ENCODE data around the gene EHD4.

EHD4 gene

DNA sequence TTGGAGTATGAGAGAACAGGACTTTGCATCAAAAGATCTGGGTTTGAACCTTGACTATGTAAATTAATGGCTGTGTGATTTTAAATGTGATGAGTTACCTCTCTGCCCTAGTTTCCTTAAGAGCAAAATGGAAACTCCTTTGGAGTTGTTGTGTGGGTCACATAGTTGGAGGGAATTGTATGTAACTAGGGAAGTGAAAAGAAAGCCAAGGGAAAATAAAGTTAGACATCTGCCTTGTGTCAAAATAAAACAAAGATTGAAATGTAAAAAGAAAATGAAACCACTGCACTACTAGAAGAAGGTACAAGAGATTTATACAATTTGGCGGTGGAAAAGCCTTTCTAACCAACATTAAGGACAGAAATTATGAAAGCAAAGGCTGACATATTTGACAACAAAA is 1.7 kb upstream of the EHD4 start:
- Mint-ChIP-seq H3K36me3 (ENCODE audit: low read depth) (no peaks in the 10 kb centered on the region), H3K4me1 (peaks cover 21% of the 10 kb centered on the region), H3K27me3 (ENCODE audit: low read depth, poor library complexity) (peaks cover 27% of the 10 kb centered on the region), H3K27ac (no peak overlapping the region), H3K9me3 (no peaks in the 10 kb centered on the region), H3K4me3 (no peak overlapping the region)
- no peak for DNase-seq
- TF ChIP-seq, protein P1, sequence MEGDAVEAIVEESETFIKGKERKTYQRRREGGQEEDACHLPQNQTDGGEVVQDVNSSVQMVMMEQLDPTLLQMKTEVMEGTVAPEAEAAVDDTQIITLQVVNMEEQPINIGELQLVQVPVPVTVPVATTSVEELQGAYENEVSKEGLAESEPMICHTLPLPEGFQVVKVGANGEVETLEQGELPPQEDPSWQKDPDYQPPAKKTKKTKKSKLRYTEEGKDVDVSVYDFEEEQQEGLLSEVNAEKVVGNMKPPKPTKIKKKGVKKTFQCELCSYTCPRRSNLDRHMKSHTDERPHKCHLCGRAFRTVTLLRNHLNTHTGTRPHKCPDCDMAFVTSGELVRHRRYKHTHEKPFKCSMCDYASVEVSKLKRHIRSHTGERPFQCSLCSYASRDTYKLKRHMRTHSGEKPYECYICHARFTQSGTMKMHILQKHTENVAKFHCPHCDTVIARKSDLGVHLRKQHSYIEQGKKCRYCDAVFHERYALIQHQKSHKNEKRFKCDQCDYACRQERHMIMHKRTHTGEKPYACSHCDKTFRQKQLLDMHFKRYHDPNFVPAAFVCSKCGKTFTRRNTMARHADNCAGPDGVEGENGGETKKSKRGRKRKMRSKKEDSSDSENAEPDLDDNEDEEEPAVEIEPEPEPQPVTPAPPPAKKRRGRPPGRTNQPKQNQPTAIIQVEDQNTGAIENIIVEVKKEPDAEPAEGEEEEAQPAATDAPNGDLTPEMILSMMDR (IDR thresholded peaks at IDR 0.05) = no peak

DNA sequence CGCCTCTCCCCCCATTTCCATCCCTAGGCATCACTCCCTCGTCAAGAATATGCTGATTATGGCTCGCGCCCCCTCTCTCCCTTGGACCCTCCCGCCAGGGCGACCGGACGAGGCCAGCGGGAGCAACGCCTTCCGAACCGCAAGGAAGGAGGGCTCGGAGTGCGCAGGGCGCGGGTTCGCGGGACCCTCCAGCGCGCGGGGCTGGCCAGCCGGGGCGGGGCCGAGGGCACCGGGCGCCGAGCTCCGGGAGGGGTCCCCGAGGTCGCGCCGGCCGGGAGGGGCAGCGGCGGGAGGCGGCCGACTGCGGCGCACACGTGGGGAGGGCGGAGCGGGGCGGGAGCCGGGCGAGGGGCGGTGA is 483 bp downstream of the EHD4 start:
- Mint-ChIP-seq H3K27me3 (ENCODE audit: low read depth, poor library complexity) (peaks cover 25% of the 10 kb centered on the region), H3K27ac (no peak overlapping the region), H3K4me1 (peaks cover 24% of the 10 kb centered on the region), H3K9me3 (no peaks in the 10 kb centered on the region), H3K36me3 (ENCODE audit: low read depth) (no peaks in the 10 kb centered on the region), H3K4me3 (peak overlapping the region; percentile 89)
- TF ChIP-seq, protein P1 (IDR thresholded peaks at IDR 0.05) = no peak
- peak; percentile 62 for DNase-seq

DNA sequence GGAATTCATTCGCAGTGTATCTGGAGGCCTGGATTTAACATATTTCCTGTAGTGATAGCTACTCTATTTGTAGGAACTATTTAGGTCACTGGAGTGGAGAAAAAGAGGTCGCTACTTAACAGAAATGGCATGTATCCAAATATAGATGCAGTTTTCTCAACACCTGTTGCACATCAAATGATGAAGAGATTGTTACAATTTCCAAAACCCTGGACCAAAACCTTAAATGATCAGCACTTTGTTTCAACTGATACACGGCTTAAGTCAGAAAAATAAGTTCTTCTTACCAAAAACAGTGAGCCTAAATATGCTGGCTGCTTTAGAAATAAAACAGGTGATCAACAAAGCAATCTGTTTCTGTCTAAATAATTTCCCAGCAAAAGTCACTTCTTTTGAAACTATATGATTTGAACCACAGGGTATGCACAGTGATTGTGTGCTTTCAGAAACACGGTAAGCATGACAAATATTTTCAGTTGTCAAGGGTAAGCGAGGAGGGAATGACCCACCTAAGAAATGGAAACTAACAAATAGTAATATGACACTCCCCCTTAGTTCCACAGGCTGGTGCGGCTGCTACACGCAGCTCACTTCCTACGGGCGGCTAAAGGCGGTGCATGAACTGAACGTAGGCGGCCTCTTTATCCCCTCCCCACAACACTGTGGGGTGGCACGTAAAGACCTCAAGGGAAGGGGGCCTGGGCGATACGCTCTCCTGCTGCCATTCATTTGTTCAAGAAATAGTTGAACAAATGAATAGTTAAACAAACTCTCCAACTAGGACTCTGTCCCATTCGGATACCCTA is 1.1 kb downstream of the EHD4 start:
- Mint-ChIP-seq H3K9me3 (no peaks in the 10 kb centered on the region), H3K36me3 (ENCODE audit: low read depth) (peaks cover under 1% of the 10 kb centered on the region), H3K27me3 (ENCODE audit: low read depth, poor library complexity) (peaks cover 19% of the 10 kb centered on the region), H3K4me3 (peak overlapping the region; percentile 89), H3K4me1 (peaks cover 30% of the 10 kb centered on the region), H3K27ac (no peak overlapping the region)
- DNase-seq = peak; percentile 47
- TF ChIP-seq, protein P1 (IDR thresholded peaks at IDR 0.05) = no peak

DNA sequence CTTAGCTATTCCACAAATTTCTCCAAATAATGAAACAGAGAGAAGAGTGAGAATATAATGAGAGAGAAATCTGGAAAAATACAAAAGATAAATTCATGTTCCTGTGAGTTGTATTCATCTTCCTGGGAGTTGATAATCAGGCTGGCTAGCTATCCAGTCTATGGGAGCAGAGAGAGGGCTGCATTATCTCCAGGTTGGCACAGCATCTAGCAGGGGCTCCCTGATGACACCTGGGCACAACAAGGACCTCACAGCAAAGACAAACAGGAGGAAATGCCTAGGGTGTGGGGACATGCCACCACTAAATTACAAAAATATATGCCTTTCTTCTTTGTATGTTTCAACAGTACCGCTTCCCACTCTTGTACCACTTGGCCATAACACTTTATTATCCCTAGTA is 1.9 kb downstream of the EHD4 start:
- H3K4me1 Mint-ChIP-seq = peaks cover 38% of the 10 kb centered on the region
- no peak overlapping the region for H3K27ac Mint-ChIP-seq
- peaks cover 5% of the 10 kb centered on the region for H3K36me3 Mint-ChIP-seq (ENCODE audit: low read depth)

DNA sequence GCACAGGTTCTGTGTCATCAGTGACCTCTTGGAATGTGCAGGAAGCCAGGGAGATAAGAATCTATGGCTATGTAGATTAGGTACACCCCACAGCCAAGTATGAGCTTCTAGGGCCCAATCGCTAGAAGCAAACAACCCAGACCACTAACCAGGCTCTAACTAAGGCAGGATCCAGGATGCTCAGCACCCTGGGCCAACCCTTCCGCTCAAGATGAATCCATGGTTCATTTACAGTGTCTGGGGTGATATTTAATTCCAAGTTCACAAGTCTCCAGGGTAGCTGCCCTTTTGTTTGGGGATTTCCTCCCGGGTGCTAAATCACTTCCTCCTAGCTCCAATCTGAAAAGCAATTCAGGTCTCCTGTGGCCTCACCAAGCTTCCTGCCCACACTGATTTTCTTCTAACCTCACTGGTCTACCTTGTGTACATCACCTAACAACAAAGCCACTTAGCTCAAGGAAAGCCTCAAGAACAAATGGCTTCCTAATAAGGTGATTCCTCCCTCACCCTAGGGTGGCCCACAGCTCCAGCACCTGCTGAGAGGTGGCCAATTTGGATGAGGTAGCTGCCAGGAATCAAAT is 2.4 kb downstream of the EHD4 start:
- Mint-ChIP-seq H3K27me3 (ENCODE audit: low read depth, poor library complexity) (peaks cover 14% of the 10 kb centered on the region), H3K9me3 (no peaks in the 10 kb centered on the region), H3K4me3 (peak overlapping the region; percentile 37), H3K36me3 (ENCODE audit: low read depth) (peaks cover 5% of the 10 kb centered on the region), H3K27ac (no peak overlapping the region), H3K4me1 (peaks cover 42% of the 10 kb centered on the region)
- TF ChIP-seq, protein P1 (IDR thresholded peaks at IDR 0.05) = no peak
- no peak for DNase-seq

More for the DNA sequence above, 1.9 kb downstream of the EHD4 start:
- Mint-ChIP-seq H3K9me3 (no peaks in the 10 kb centered on the region), H3K4me3 (peak overlapping the region; percentile 37), H3K27me3 (ENCODE audit: low read depth, poor library complexity) (peaks cover 17% of the 10 kb centered on the region)
- no peak for DNase-seq
- TF ChIP-seq, protein P1 (IDR thresholded peaks at IDR 0.05) = no peak
